PC-3 (cell line): ENCODE data around the gene IBA57.

Experiments used
- EZH2 ChIP-seq: fragments of 300-600 bp; sonication (generic); IDR thresholded peaks from one replicate; pipeline ENCODE4 v1.6.1; 2017; ENCODE audit warnings: antibody characterized with exemption, mild to moderate bottlenecking, low read length; ENCODE audit not compliant: unreplicated experiment
- TF ChIP-seq, protein P1 (sequence below): fragments of 300-600 bp; sonication (generic); conservative IDR thresholded peaks from 2 replicates; pipeline ENCODE4 v1.5.1; 2017; ENCODE audit warnings: antibody characterized with exemption, low read depth, mild to moderate bottlenecking, low read length

DNA sequence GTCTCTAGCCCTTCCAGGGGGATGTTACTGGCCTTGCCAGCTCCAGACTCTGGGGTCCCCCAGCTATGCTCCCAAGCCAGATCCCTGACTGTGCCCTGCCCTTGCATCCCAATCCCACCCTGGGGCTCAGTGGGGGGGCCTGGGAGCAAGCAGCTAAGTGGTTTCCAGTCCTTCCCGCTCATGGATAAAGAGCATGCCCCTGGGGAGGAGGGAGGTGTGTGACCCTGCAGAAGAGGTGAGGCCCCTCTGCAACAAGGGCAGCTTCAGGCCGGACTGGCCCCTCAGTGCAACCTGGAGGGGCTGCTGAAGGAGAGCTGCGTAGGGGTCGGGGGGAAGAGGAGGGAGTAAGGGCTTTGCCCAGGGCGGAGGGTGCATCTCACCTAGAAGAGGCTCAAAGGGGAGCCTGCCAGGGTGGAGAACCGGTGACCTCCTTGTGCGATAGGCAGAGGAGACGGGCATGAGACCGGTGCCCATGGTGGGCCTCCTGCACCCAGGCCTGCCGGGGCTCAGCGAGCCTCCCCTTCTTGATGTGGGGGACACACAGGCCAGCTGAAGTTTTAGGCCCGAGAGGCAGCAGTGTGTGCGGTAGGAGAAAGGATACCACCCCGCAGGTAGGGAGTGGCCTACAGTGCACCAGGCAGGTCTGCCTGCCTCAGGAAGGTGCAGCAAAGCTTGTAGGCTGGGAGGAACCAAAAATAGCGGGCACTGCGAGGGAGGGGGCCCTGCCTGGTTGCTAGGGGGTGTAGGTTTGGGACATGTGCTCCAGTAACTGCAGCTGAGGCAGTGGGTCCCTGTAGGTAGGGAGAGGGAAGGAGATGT lies 45.3 kb downstream of the IBA57 start:
- TF ChIP-seq, protein P1, sequence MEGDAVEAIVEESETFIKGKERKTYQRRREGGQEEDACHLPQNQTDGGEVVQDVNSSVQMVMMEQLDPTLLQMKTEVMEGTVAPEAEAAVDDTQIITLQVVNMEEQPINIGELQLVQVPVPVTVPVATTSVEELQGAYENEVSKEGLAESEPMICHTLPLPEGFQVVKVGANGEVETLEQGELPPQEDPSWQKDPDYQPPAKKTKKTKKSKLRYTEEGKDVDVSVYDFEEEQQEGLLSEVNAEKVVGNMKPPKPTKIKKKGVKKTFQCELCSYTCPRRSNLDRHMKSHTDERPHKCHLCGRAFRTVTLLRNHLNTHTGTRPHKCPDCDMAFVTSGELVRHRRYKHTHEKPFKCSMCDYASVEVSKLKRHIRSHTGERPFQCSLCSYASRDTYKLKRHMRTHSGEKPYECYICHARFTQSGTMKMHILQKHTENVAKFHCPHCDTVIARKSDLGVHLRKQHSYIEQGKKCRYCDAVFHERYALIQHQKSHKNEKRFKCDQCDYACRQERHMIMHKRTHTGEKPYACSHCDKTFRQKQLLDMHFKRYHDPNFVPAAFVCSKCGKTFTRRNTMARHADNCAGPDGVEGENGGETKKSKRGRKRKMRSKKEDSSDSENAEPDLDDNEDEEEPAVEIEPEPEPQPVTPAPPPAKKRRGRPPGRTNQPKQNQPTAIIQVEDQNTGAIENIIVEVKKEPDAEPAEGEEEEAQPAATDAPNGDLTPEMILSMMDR = no peak
- TF ChIP-seq EZH2 = no peak
